ENCODE data around the gene ACSM4. TPM values are rescaled to one million over a fixed set of nuclear protein-coding genes. Genes with fewer than 3 reads are reported as not detected.

Gene ACSM4
- total and polyA plus RNA-seq, 2 of the 8 experiments (the other 6 are each of a cell fraction or from before 2014, with no cell fraction given), result not detected

- TF ChIP-seq TBP (IDR thresholded peaks at IDR 0.05; ENCODE audit: low read depth, low read length), result no peak
- no peak for TF ChIP-seq JUN (IDR thresholded peaks at IDR 0.05; ENCODE audit: low read depth, low read length)
- no peak for TF ChIP-seq KDM4A (IDR thresholded peaks at IDR 0.05; ENCODE audit: low read depth, low read length, severe bottlenecking)
- no peak for TF ChIP-seq POU5F1 (IDR thresholded peaks at IDR 0.05; ENCODE audit: low read depth, low read length)
- no peak for TF ChIP-seq YY1 (IDR thresholded peaks at IDR 0.05; ENCODE audit: low read depth, low read length)
- TF ChIP-seq TAF1 (IDR thresholded peaks at IDR 0.05; ENCODE audit: low read depth, low read length), result no peak
Observed at GRCh38 chr12:7362734-7363133, 58.9 kb downstream of the ACSM4 start (continued).

Data from H1 (cell line).